Lung (tissue), 12 donors: ENCODE data around the gene ANKZF1. TPM values are rescaled to one million over a fixed set of nuclear protein-coding genes. Genes with fewer than 3 reads are reported as not detected.
A peak's percentile ranks its signal among the peaks of the same experiment; 100 is the strongest.

Experiments
- ATAC-seq: fragments of 200-7000 bp; cut with Tn5 transposase; one replicate; pipeline ENCODE4 v1.9.1; 2020; ENCODE audit warnings: moderate number of reproducible peaks; ENCODE audit not compliant: insufficient read depth, low FRiP score
- DNase-seq, 3 donors: peaks; one replicate each; pipeline ENCODE4 v3.0.0-alpha.2; 2013 to 2017
- H3K27ac ChIP-seq, 2 donors: one replicate each; pipeline ENCODE4 v1.5.1; 2013; ENCODE audit warnings: mild to moderate bottlenecking in 2 of 2, moderate library complexity in 2 of 2, control low read depth in 1 of 2, inconsistent platforms in 1 of 2, low read depth in 1 of 2, low read length in 1 of 2
- H3K27me3 ChIP-seq, 3 donors: one replicate each; pipeline ENCODE4 v1.5.1; 2013; ENCODE audit warnings: low read length in 2 of 3; ENCODE audit not compliant: control insufficient read depth in 3 of 3, insufficient read depth in 3 of 3
- H3K36me3 ChIP-seq, 4 donors: one replicate each; pipeline ENCODE4 v1.5.1; 2013; ENCODE audit warnings: low read length in 4 of 4, mild to moderate bottlenecking in 1 of 4, moderate library complexity in 1 of 4; ENCODE audit not compliant: control insufficient read depth in 4 of 4, insufficient read depth in 4 of 4
- H3K4me1 ChIP-seq, 5 donors: one replicate each; pipeline ENCODE4 v1.5.1; 2013; ENCODE audit warnings: low read length in 5 of 5, mild to moderate bottlenecking in 2 of 5, moderate library complexity in 1 of 5; ENCODE audit not compliant: control insufficient read depth in 5 of 5, insufficient read depth in 5 of 5
- H3K4me3 ChIP-seq: one replicate; pipeline ENCODE4 v1.5.1; 2013; ENCODE audit warnings: mild to moderate bottlenecking, control low read depth, moderate library complexity
- H3K9ac ChIP-seq, 2 donors: one replicate each; pipeline ENCODE4 v1.5.1; 2013; ENCODE audit warnings: low read length in 2 of 2, control low read depth in 1 of 2; ENCODE audit not compliant: insufficient read depth in 1 of 2
- H3K9me3 ChIP-seq, 4 donors: one replicate each; pipeline ENCODE4 v1.5.1; 2013; ENCODE audit warnings: low read length in 3 of 4, mild to moderate bottlenecking in 1 of 4, moderate library complexity in 1 of 4; ENCODE audit not compliant: control insufficient read depth in 4 of 4, insufficient read depth in 3 of 4
- CTCF ChIP-seq: IDR thresholded peaks from 2 replicates; pipeline ENCODE4 v1.5.1; 2012; ENCODE audit warnings: mild to moderate bottlenecking; ENCODE audit errors: control extremely low read depth, extremely low read depth
- WGBS, 2 donors: extraction: QIAGEN DNeasy Blood & Tissue Kit; methylation state at CpG; one replicate each; pipeline ENCODE4 v1.1.7; 2013; 5-methylcytosine and 5-hydroxymethylcytosine counted together
- polyA plus RNA-seq, 2 donors: library from polyadenylated mRNA; stranded (reverse); fragments of 200-250 nt; gene quantifications; one replicate each; pipeline ENCODE4 v1.2.1, GENCODE V29; 2013
- total RNA-seq, 2 donors: library from RNA; depleted of rRNA in 1 of 2; stranded (reverse); fragments of >200 nt in 1 of 2; gene quantifications; one replicate each; pipeline ENCODE4 v1.2.1, GENCODE V29; 2014 to 2021
- donor health status: control.
- donor health status: control.
- donor health status: Bipolar disorder and iron deficiency.
- donor health status: healthy.
- donor health status: DM: yes; HTN: yes; CAD: no.

Gene ANKZF1
- total and polyA plus RNA-seq, 4 donors = 22.3 to 101 (median 34.2) TPM

DNA sequence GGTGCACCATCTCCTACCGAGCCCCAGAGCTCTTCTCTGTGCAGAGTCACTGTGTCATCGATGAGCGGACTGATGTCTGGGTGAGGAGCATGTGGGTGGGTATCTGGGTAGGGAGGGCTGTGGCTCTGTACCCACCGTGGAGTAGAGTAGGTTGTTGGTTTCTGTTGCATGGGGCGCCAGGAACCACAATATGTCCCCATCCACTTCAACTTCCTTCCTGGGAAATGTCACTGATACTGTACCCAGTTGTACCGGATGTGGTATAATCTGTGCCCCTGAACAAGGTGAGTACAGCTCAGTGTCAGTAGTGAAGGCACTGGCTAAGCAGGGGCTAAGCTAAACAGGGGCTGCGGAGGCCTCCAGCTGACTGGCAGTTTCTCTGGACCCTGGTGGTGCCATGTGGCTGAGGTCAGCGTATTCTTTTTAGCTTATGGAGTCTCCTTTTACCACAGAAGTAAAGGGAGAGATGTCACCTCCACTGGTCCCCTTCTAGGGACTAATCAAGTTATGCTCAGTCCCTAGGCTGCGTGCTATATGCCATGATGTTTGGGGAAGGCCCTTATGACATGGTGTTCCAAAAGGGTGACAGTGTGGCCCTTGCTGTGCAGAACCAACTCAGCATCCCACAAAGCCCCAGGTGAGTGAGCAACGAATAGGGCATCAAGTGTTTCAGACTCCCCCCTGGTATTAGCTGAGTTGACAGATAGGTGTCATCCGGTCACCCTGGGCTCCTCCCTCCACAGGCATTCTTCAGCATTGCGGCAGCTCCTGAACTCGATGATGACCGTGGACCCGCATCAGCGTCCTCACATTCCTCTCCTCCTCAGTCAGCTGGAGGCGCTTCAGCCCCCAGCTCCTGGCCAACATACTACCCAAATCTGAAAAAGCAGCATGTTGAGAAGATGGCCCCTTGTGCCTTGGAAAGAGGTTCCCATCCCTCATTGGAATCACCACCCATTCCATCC lies 18.4 kb downstream of the ANKZF1 start:
- Histone ChIP-seq H3K27ac (peak overlapping the region in 1 of 2 donors; percentile 70), H3K9me3 (no peaks in the 10 kb centered on the region), H3K36me3 (peaks cover 0 to 15% (median 11%) of the 10 kb centered on the region in 4 donors), H3K4me1 (peaks cover 0 to 42% (median 34%) of the 10 kb centered on the region in 5 donors), H3K4me3 (no peak overlapping the region), H3K9ac (no peak overlapping the region), H3K27me3 (peaks cover 0 to 10% (median 6%) of the 10 kb centered on the region in 3 donors)
- no peak for TF ChIP-seq CTCF
- DNase-seq = no peak
- ATAC-seq = no peak
- 63 to 78% methylated on average over 17 of the region's 17 CpGs for WGBS, 2 donors

GRCh38 chr2:219248845-219249202 lies 19.2 kb downstream of the ANKZF1 start:
- Histone ChIP-seq H3K27me3 (peaks cover 0 to 19% (median 11%) of the 10 kb centered on the region in 3 donors), H3K9me3 (no peaks in the 10 kb centered on the region), H3K4me1 (peaks cover 0 to 49% (median 39%) of the 10 kb centered on the region in 5 donors), H3K9ac (peak overlapping the region in 1 of 2 donors; percentile 52), H3K36me3 (peaks cover 0 to 15% (median 11%) of the 10 kb centered on the region in 4 donors), H3K27ac (peak overlapping the region; percentile 46 to 93), H3K4me3 (no peak overlapping the region)
- no peak for TF ChIP-seq CTCF
- 60 to 64% methylated on average over 2 of the region's 2 CpGs for WGBS, 2 donors
- no peak for DNase-seq
- no peak for ATAC-seq

GRCh38 chr2:219249203-219249980 lies 19.8 kb downstream of the ANKZF1 start:
- Histone ChIP-seq H3K9ac (peak overlapping the region in 1 of 2 donors; percentile 81), H3K27ac (peak overlapping the region; percentile 46 to 93), H3K4me3 (no peak overlapping the region), H3K27me3 (peaks cover 0 to 22% (median 15%) of the 10 kb centered on the region in 3 donors), H3K4me1 (peaks cover 0 to 53% (median 36%) of the 10 kb centered on the region in 5 donors), H3K36me3 (peaks cover 0 to 15% (median 11%) of the 10 kb centered on the region in 4 donors), H3K9me3 (no peaks in the 10 kb centered on the region)
- no peak for TF ChIP-seq CTCF
- DNase-seq (peak; percentile 92 to 96 (median 95)), ATAC-seq (no peak)
- WGBS, 2 donors = 7 to 11% methylated on average over 7 of the region's 7 CpGs
